GM10847 (cell line): Measurements from ENCODE around the gene EIF2S2.

ENCODE experiments used
- POLR2A ChIP-seq: IDR thresholded peaks from 2 replicates; pipeline ENCODE4 v1.6.1; 2011; ENCODE audit not compliant: insufficient read length; ENCODE audit errors: extremely low read depth

The EIF2S2 gene

DNA sequence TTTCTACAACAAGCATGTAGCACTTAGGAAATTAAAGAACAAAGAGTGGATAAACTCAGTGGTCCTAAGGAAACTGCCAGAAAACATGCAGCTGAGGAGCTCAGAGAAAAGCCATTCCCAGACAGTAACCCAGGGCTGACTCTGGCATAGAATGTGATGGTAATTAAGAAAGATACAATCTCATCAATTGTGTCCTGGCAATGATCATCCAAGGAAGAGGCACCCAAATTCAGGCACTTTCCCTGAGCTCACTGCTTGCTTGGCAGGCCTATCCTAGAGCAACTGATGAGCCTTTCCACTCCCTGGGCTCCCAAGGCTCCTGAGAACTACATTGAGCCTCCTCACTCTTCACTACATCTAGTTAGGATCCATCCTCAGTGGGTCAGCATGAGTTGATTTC, 16.2 kb downstream of the EIF2S2 start:
- TF ChIP-seq POLR2A: no peak

DNA sequence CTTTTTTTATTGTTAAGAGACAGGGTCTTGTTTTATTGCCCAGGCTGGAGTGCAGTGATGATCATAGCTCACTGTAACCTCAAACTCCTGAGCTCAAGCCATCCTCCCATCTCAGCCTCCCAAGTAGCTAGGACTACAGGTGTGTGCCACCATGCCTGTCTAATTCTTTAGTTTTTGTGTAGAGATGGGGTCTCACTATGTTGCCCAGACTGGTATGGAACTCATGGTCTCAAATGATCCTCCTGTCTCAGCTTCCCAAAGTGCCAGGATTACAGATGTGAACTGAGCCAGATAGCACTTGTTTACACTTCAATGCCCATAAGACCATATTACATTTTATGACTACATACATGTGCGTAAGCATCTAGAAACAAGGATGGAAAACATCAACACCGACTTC, 18.1 kb downstream of the EIF2S2 start:
- TF ChIP-seq POLR2A: no peak

DNA sequence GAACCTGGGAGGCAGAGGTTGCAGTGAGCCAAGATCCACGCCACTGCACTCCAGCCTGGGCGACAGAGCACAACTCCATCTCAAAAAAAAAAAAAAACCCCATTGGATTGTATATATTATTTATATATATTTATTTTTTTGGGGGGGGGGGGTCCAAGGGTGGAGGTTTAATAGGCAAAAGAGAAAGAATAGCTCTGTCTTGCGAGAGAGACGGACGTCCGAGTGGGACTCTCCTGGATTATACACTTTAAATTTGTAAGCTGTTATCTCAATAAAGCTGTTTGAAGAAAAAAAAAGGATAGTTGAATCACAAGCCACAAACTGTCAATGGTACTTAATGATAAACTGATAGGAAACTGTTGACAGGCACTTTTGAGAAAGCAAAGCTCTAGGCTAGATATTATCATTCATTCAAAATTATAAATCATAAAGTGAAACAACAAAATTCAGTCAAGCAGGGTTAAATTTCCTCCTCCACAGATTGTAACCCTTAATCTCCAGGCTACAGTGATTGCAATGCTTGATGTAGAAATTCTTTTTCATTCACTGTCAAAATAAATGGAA, 20.3 kb downstream of the EIF2S2 start:
- no peak for TF ChIP-seq POLR2A

DNA sequence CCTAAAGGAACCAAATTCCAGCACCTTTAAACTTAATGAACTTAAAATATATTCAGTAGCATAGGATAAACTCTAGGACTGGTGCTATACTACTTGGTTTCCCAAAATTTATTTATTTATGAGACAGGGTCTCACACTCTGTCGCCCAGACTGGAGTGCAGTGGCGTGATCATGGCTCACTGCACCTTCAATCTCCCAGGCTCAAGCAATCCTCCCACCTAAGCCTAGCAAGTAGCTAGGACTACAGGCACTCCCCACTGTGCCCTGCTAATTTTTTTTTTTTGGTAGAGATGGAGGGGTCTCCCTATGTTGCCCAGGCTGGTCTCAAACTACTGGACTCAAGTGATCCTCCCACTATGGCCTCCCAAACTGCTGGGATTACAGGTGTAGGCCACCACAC, 21.4 kb downstream of the EIF2S2 start:
- TF ChIP-seq POLR2A: no peak

DNA sequence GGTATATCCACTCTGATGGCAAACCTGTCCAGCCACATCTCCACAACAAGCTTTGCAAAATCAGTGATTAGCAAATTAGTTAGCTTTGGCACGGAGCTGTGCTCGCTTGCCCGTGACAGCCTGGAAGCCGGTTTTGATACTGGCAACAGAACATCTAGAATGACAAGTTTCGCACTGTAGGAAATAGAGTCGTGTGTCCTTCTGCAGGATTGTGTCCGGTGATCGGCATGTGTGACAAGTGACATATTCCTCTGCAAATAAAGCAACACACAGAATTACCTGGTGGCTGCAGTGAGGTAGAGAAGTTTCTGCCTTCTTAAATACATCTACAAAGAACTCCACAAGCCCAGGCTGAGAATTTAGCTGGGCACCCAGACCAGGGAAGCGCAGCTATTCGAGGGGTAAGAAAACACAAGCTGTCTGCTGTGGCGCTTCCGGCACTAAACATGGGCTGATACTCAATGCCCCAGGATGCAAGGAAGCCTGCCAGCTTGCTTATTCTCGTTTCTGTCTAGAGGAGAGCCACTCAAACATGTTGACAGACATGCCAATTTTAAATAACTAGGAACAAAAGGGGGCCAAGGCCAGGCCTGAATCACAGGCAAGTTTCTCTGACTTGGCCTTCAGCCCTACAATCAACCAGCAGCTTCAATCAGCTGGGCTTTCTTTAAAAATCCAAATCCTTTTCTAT, 22.2 kb downstream of the EIF2S2 start:
- TF ChIP-seq POLR2A: no peak

DNA sequence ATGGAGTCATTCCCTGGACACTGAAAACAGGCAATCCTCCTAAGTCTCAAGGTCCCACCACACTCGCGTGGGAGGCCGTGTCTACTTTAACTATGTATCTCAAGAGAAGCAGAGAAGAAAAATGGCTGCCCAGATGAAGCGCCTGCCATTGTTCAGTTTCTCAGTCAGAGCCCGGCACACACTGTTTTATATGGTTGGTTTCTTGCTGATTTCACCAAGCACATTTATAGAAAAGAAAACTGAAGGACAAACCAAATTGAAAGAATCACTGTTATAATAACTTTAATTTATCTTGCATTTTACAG, 22.9 kb downstream of the EIF2S2 start:
- TF ChIP-seq POLR2A: no peak

DNA sequence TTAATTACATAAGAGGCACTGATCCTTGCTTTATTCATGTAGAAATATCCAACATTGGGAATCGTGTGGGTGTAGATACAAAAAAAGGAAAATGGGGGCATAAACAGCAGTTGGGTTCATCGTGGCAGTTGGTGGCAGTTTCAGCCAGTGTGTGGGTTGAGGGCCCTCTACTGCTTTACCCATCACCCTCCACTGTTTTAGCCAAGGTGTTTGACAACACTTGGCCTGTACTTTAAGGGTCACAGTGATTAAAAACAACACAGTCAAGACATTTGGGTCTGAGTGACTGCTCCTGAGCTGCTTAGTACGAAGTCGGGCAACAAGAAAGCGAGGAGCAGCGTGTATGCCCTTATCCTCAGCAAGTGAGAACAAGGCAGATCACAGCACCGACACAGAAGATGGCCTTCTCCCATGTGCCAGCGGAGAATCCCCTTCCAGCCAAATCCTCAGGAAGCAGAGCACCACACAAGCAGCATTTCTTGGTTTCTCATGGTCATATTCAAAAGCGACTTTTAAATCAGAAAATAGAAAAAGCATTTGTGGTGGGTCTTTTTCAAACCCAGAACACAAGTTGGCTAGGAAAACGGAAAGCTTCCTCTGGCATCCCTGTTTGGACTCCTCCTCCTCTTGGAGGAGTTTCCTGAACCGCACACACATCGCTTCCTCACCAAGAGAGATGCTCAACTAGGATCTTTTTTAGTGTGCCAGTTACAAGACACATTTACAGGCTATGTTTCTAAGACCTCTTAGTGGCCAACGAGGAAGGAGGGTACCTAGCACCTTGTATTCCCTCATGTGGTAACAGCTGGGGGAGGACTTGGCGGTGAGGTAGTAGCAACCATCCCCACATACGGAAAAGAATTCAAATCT, 23.5 kb downstream of the EIF2S2 start:
- TF ChIP-seq POLR2A: no peak

DNA sequence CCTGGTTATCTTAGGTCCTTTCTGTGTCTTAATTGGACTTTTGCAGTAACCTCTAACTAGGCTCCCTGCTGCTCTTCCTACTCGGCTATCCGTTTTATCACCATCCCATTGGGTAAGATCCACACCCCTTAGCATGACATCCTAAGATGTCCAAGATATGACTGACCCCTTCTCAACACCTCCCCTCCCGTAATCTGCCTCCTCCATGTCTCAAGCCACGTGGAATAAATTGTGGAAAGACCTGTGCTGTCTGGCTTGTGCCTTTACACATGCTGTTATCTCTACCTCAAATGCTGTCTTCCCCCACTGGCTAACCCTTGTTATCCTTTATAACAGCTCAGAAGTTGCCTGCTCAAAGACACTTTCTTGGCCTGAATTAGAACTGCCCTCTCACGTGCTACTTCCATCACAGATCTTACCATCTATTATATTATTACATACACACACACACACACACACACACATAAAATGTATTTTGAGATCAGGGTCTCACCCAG, 26.5 kb downstream of the EIF2S2 start:
- TF ChIP-seq POLR2A: no peak

DNA sequence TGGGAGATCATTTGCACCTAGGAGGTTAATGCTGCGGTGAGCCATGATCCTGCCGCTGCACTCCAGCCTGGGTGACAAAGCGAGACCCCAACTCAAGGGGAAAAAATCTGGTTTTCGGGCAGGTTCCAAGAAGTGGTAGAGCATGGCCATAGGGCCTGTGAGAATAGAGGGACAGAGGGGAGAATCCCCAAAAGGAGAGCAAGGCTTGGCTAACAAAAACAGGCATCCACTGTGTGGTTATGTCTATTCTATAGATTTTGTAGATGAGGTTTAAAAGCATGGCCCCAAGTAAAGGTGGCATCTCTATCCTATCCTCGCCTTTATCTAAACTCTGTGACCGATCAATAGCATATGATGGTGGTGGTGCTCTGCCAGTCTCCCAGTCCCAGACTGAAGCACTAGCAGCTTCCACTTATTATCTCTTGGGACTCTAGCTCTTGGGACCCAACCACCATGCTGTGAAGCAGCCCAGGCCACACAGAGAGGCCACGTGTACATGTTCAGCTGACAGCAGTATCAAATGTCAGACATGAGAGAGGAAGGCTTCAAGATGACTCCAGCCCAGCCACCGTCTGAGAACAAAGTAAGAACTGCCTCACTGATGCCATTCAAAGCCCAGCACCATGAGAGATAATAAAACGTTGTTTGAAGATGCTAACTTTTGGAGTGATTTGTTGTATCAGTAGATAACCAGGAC, 27.7 kb downstream of the EIF2S2 start:
- no peak for TF ChIP-seq POLR2A

DNA sequence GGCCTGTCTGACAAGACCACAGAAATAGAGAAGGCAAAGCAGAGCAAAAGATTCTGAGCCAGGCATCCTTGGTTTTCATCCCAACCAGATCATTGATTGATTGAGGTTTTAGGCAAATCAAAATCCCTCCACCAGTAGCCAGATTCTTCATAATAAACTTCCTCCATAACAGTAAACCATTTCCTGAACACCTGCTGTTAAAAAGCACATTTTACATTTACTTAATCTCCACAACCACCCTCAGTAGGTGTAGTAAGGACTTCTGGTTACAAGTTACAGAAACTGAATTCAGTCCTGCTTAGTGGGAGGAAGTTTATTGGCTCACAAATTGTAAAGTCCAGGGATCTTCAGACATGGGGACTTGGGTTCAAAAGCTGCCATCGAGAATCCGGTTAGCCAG, 28.3 kb downstream of the EIF2S2 start:
- TF ChIP-seq POLR2A: no peak

DNA sequence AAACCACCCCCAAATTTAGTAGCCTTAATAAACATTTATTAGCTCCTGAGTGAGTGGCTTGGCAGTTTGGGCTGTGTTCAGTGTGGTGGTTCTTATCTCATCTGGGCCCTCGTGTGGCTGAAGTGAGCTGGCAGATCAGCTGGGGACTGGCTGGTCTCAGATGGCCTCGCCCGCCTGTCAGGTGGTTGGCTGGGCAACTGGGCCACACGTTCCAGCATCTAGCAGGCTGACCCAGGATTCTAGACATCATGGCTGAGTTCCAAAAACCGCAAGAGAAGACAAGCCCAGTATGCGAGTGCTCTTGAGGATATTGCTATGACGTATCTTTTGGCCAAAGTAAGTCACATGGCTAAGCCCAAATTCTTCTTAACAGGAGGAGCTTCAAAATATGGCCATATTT, 28.9 kb downstream of the EIF2S2 start:
- TF ChIP-seq POLR2A: no peak

DNA sequence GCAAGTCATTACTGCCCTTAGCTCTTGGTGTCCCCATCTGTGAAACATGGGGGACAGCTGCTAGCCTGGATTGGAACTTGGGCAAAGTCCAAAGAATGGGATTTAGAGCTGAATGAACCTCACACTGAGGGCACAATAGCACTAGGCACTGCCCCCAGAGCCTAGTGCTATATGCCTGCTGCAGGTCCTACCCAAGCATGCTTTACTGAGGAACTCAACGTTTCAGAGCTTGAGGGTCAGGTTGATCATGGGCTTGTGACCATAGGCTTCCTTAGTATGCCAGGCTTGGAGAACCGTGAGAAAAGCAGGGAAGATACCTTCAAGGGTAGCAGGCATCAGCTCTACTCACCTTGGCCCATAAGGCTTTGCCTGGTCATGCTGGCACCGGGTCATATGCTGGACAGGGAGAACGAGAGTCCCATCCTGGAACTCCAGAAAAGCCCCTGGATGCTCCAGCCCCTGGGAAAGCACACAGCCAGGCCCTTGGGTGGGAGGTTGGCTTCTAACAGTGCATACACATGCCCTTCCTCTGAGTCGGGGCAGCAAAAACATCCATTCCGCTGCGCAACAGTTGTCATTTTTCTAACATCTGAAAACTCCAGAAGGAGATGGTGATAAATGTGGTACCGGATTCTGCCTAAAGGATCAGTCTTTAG, 29.7 kb downstream of the EIF2S2 start:
- TF ChIP-seq POLR2A: no peak

DNA sequence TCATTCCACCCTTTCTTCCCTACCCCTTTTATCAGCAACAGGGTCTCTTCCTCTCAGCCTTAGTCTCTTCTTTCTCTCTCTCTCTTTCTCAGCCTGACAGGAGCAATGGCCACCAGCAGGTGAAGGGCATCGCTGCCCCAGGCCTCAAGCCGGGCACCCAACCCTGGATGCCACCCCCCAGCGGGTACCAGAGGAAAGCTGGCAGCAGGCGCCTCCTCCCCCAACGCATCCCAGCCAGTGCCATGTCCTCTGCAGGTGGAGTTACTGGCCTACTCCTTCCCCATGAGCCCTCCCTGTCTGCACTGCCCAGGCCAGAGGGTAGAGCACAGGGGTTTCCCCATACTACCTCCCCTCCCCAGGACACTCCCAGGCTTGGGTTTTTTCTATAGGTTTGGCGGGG, 32.2 kb downstream of the EIF2S2 start:
- no peak for TF ChIP-seq POLR2A

DNA sequence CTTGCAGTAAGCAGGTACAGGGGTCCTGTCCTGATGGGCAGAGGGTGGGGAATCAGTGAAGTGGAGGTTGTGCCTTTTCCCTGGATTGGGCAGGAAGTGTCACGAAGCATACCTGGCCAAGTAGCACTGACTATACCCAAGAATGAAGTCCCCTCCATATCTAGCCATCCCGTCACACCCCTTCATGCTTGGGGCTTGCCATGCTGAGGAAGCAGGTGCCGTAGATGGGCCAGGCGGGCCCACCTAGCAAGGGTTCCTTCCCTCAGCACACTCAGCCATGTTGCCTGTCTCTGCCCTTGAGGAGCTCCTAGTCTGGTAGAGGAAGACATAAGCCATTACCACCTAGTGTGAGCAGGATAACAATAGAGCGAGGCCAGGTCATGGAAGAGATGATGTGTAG, 33.5 kb downstream of the EIF2S2 start:
- TF ChIP-seq POLR2A: no peak

DNA sequence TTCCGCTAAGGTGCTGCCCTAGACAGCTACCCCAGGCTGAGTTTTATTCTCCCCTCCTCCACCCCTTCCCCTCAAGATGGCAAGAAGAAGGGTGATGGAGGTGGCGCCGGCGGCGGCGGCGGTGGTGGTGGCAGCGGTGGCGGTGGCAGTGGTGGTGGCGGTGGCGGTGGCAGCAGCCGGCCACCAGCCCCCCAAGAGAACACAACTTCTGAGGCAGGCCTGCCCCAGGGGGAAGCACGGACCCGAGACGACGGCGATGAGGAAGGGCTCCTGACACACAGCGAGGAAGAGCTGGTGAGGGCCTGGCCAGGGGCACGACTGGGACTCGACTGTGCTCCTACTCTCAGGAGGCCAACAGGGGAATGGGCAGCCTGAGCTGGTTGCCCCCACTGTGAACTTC, 35.1 kb downstream of the EIF2S2 start:
- no peak for TF ChIP-seq POLR2A

DNA sequence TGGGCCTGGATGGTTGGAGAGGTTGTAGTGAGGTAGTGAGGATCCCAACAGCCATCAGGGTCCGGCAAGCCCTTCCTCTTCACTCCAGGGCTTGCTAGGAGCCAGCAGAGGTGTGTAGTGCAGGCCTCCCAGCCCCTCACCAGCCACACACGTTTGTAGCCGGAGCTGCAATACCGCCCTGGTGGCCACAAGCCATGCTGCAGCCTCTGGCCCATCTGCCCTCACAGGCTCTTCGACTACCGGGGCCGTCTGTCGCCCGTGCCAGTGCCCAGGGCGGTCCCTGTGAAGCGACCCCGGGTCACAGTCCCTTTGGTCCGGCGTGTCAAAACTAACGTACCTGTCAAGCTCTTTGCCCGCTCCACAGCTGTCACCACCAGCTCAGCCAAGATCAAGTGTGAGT, 36.4 kb downstream of the EIF2S2 start:
- TF ChIP-seq POLR2A: no peak
